Measurements from ENCODE around the gene ATG13. TPM values are rescaled to one million over a fixed set of nuclear protein-coding genes. Genes with fewer than 3 reads are reported as not detected.

Gene ATG13
- total RNA-seq, 2 experiments from 2014 or later: 46.4 to 53.2 TPM

GRCh38 chr11:46604796-46605195 lies 12.6 kb upstream of the ATG13 start:
- H3K4me1 ChIP-seq (ENCODE audit: insufficient read depth, low read length, poor library complexity, severe bottlenecking): peaks cover 24% of the 10 kb centered on the region
- H4K20me1 ChIP-seq (ENCODE audit: insufficient read depth, low read length): no peaks in the 10 kb centered on the region
- TF ChIP-seq CTCF (conservative IDR thresholded peaks at IDR 0.05; ENCODE audit: low read length) (no peak), EZH2phosphoT487 (IDR thresholded peaks at IDR 0.05; ENCODE audit: borderline replicate concordance, low read depth, low read length) (no peak)
- POLR2A ChIA-PET: interaction anchor here (0.6 to 2.0 kb wide), 3 partner anchors 10 to 168 kb away, joined by 4 to 13 read pairs (median 12); partner anchors contain the start of genes ATG13 and HARBI1
- no peak overlapping the region for H2AFZ ChIP-seq (ENCODE audit: low read length)
- peaks cover 6% of the 10 kb centered on the region; the same call in 1 of the 2 replicates for H3K36me3 ChIP-seq (ENCODE audit: insufficient read depth, low read length)
- peak overlapping the region; percentile 42 for H3K4me2 ChIP-seq (ENCODE audit: low read length)
- H3K9me2 ChIP-seq (ENCODE audit: insufficient read depth, low read length): no peaks in the 10 kb centered on the region
- H3K27ac ChIP-seq (ENCODE audit: low read depth, low read length, poor library complexity, severe bottlenecking): no peak overlapping the region
- intact Hi-C loops (cut with micrococcal nuclease; ENCODE audit: unreplicated experiment): no loop called here
- no peak for DNase-seq (ENCODE audit: low spot score)
- H3K79me2 ChIP-seq (ENCODE audit: insufficient read depth, low read depth, low read length): no peaks in the 10 kb centered on the region
- H3K9me3 ChIP-seq (ENCODE audit: low read length): no peaks in the 10 kb centered on the region
- H3K4me3 ChIP-seq (ENCODE audit: low read depth, low read length, poor library complexity, severe bottlenecking): no peak overlapping the region
- no TSS peak for BruUV-seq (replicated peaks)
- CTCF ChIA-PET (ENCODE audit: unreplicated experiment): no interaction called here

GRCh38 chr11:46607516-46607915 lies 9.8 kb upstream of the ATG13 start:
- no TSS peak for BruUV-seq (replicated peaks)
- DNase-seq (ENCODE audit: low spot score): no peak
- peaks cover 24% of the 10 kb centered on the region for H3K4me1 ChIP-seq (ENCODE audit: insufficient read depth, low read length, poor library complexity, severe bottlenecking)
- peaks cover 6% of the 10 kb centered on the region; the same call in 1 of the 2 replicates for H3K36me3 ChIP-seq (ENCODE audit: insufficient read depth, low read length)
- H3K79me2 ChIP-seq (ENCODE audit: insufficient read depth, low read depth, low read length): no peaks in the 10 kb centered on the region
- no peak overlapping the region for H3K27ac ChIP-seq (ENCODE audit: low read depth, low read length, poor library complexity, severe bottlenecking)
- no peaks in the 10 kb centered on the region for H3K9me3 ChIP-seq (ENCODE audit: low read length)
- no peak overlapping the region for H3K4me2 ChIP-seq (ENCODE audit: low read length)
- ChIA-PET POLR2A (interaction anchor here (0.6 to 1.0 kb wide), 4 partner anchors 8 to 287 kb away, joined by 3 to 5 read pairs (median 4); partner anchors contain the start of genes ATG13 and HARBI1), CTCF (ENCODE audit: unreplicated experiment) (no interaction called here)
- intact Hi-C loops (cut with micrococcal nuclease; ENCODE audit: unreplicated experiment): no loop called here
- no peak overlapping the region for H2AFZ ChIP-seq (ENCODE audit: low read length)
- H3K9me2 ChIP-seq (ENCODE audit: insufficient read depth, low read length): no peaks in the 10 kb centered on the region
- TF ChIP-seq CTCF (conservative IDR thresholded peaks at IDR 0.05; ENCODE audit: low read length) (no peak), EZH2phosphoT487 (IDR thresholded peaks at IDR 0.05; ENCODE audit: borderline replicate concordance, low read depth, low read length) (no peak)
- H3K4me3 ChIP-seq (ENCODE audit: low read depth, low read length, poor library complexity, severe bottlenecking): no peak overlapping the region
- no peaks in the 10 kb centered on the region for H4K20me1 ChIP-seq (ENCODE audit: insufficient read depth, low read length)

GRCh38 chr11:46609386-46609785 lies 8.0 kb upstream of the ATG13 start:
- CTCF ChIA-PET (ENCODE audit: unreplicated experiment): no interaction called here
- H2AFZ ChIP-seq (ENCODE audit: low read length): no peak overlapping the region
- no peak for TF ChIP-seq EZH2phosphoT487 (IDR thresholded peaks at IDR 0.05; ENCODE audit: borderline replicate concordance, low read depth, low read length)
- no peak for TF ChIP-seq CTCF (conservative IDR thresholded peaks at IDR 0.05; ENCODE audit: low read length)
- H3K4me1 ChIP-seq (ENCODE audit: insufficient read depth, low read length, poor library complexity, severe bottlenecking): peaks cover 10% of the 10 kb centered on the region
- no peaks in the 10 kb centered on the region for H4K20me1 ChIP-seq (ENCODE audit: insufficient read depth, low read length)
- no TSS peak for BruUV-seq (replicated peaks)
- no peaks in the 10 kb centered on the region for H3K36me3 ChIP-seq (ENCODE audit: insufficient read depth, low read length)
- no peak for DNase-seq (ENCODE audit: low spot score)
- no peaks in the 10 kb centered on the region for H3K9me3 ChIP-seq (ENCODE audit: low read length)
- POLR2A ChIA-PET: interaction anchor here (1.4 kb wide), 1 partner anchor 15 kb away, joined by 6 read pairs; no protein-coding TSS in a partner anchor
- peaks cover 1% of the 10 kb centered on the region; the same call in 1 of the 2 replicates for H3K79me2 ChIP-seq (ENCODE audit: insufficient read depth, low read depth, low read length)
- no peaks in the 10 kb centered on the region for H3K9me2 ChIP-seq (ENCODE audit: insufficient read depth, low read length)
- H3K27ac ChIP-seq (ENCODE audit: low read depth, low read length, poor library complexity, severe bottlenecking): no peak overlapping the region
- H3K4me2 ChIP-seq (ENCODE audit: low read length): no peak overlapping the region
- intact Hi-C loops (cut with micrococcal nuclease; ENCODE audit: unreplicated experiment): no loop called here
- H3K4me3 ChIP-seq (ENCODE audit: low read depth, low read length, poor library complexity, severe bottlenecking): no peak overlapping the region
